DOHH2 (cell line): Measurements from ENCODE around the gene SP7.

Source experiments
- H3F3A ChIP-seq: fragments of 200-600 bp; sonication (generic), shearing (Covaris generic); 2 replicates; pipeline ENCODE4 v1.6.0; 2016; ENCODE audit warnings: antibody characterized with exemption, mild to moderate bottlenecking; ENCODE audit not compliant: control insufficient read depth, insufficient read depth
- H3K27ac ChIP-seq: fragments of 200-600 bp; sonication (generic); 2 replicates; pipeline ENCODE4 v1.5.1; 2014; ENCODE audit warnings: low read depth, mild to moderate bottlenecking, low read length, moderate library complexity
- H3K27me3 ChIP-seq: fragments of 200-600 bp; sonication (generic); 2 replicates; pipeline ENCODE4 v1.6.1; 2014; ENCODE audit warnings: mild to moderate bottlenecking, low read length, mixed read lengths; ENCODE audit not compliant: control insufficient read depth
- H3K36me3 ChIP-seq: fragments of 200-600 bp; sonication (generic); 2 replicates; pipeline ENCODE4 v1.6.1; 2014; ENCODE audit warnings: mild to moderate bottlenecking, low read length, moderate library complexity, mixed read lengths; ENCODE audit not compliant: control insufficient read depth
- H3K4me1 ChIP-seq: fragments of 200-600 bp; sonication (generic); 2 replicates; pipeline ENCODE4 v1.6.1; 2014; ENCODE audit warnings: mild to moderate bottlenecking, low read length, mixed read lengths; ENCODE audit not compliant: control insufficient read depth
- H3K4me2 ChIP-seq: fragments of 200-600 bp; sonication (generic); 2 replicates; pipeline ENCODE4 v1.6.0; 2014; ENCODE audit warnings: mild to moderate bottlenecking, low read length, moderate library complexity
- H3K4me3 ChIP-seq: fragments of 200-600 bp; sonication (generic); 2 replicates; pipeline ENCODE4 v1.5.1; 2014; ENCODE audit warnings: mild to moderate bottlenecking, low read length, mixed read lengths
- H3K79me2 ChIP-seq: fragments of 200-600 bp; sonication (generic); 2 replicates; pipeline ENCODE4 v1.6.1; 2014; ENCODE audit warnings: mild to moderate bottlenecking, low read length, mixed read lengths; ENCODE audit not compliant: control insufficient read depth
- H3K9me2 ChIP-seq: fragments of 200-600 bp; sonication (generic); replicated peaks from 2 replicates; pipeline ENCODE4 v1.6.1; 2014; ENCODE audit warnings: mild to moderate bottlenecking, low read length, mixed read lengths; ENCODE audit not compliant: control insufficient read depth
- H3K9me3 ChIP-seq: fragments of 200-600 bp; sonication (generic); 2 replicates; pipeline ENCODE4 v1.6.1; 2014; ENCODE audit warnings: antibody characterized with exemption, low read length, mixed read lengths; ENCODE audit not compliant: control insufficient read depth, insufficient read depth
- H4K20me1 ChIP-seq: fragments of 200-600 bp; sonication (generic); 2 replicates; pipeline ENCODE4 v1.6.0; 2014; ENCODE audit warnings: low read depth, mild to moderate bottlenecking, antibody characterized with exemption, low read length, moderate library complexity; ENCODE audit not compliant: control insufficient read depth, insufficient read depth
- CTCF ChIP-seq: fragments of 200-600 bp; sonication (generic); IDR thresholded peaks from one replicate; pipeline ENCODE4 v1.5.1; 2014; ENCODE audit warnings: antibody characterized with exemption, mild to moderate bottlenecking, low read depth, low read length; ENCODE audit not compliant: poor library complexity, severe bottlenecking
- EZH2phosphoT487 ChIP-seq: fragments of 200-600 bp; sonication (generic); IDR thresholded peaks from 2 replicates; pipeline ENCODE4 v1.6.1; 2017; ENCODE audit warnings: borderline replicate concordance, mild to moderate bottlenecking, antibody characterized with exemption, low read length, moderate library complexity, mixed read lengths

The SP7 gene

GRCh38 chr12:53292426-53292825 is 43.7 kb downstream of the SP7 start:
- Histone ChIP-seq H3K36me3 (peaks cover 86% of the 10 kb centered on the region), H3K9me2 (no peaks in the 10 kb centered on the region), H3K27me3 (no peaks in the 10 kb centered on the region), H3K27ac (no peak overlapping the region), H3K4me2 (no peak overlapping the region), H3K79me2 (peaks cover 21% of the 10 kb centered on the region), H3F3A (peaks cover 14% of the 10 kb centered on the region), H3K9me3 (no peaks in the 10 kb centered on the region), H3K4me3 (no peak overlapping the region), H4K20me1 (no peaks in the 10 kb centered on the region), H3K4me1 (peaks cover 18% of the 10 kb centered on the region)
- TF ChIP-seq CTCF: no peak
- TF ChIP-seq EZH2phosphoT487: no peak

- peaks cover 7% of the 10 kb centered on the region for H3K4me1 ChIP-seq
- no peak overlapping the region for H3K27ac ChIP-seq
- peaks cover 79% of the 10 kb centered on the region for H3K36me3 ChIP-seq
Observed at GRCh38 chr12:53290661-53291060, 45.5 kb downstream of the SP7 start.

GRCh38 chr12:53289891-53290290 is 46.3 kb downstream of the SP7 start:
- H3K4me3 ChIP-seq: no peak overlapping the region
- TF ChIP-seq CTCF (no peak), EZH2phosphoT487 (no peak)
- H3K9me2 ChIP-seq: no peaks in the 10 kb centered on the region
- H3K79me2 ChIP-seq: no peaks in the 10 kb centered on the region; the same call in 1 of the 2 replicates
- no peaks in the 10 kb centered on the region for H3K9me3 ChIP-seq
- no peak overlapping the region for H3K4me2 ChIP-seq
- no peaks in the 10 kb centered on the region for H4K20me1 ChIP-seq
- H3K36me3 ChIP-seq: peaks cover 79% of the 10 kb centered on the region
- H3K27me3 ChIP-seq: no peaks in the 10 kb centered on the region
- peaks cover 13% of the 10 kb centered on the region for H3F3A ChIP-seq
- H3K4me1 ChIP-seq: peaks cover 4% of the 10 kb centered on the region
- H3K27ac ChIP-seq: no peak overlapping the region

More at GRCh38 chr12:53290661-53291060, 45.5 kb downstream of the SP7 start:
- Histone ChIP-seq H3K4me3 (no peak overlapping the region), H4K20me1 (no peaks in the 10 kb centered on the region), H3K4me2 (no peak overlapping the region), H3K9me2 (no peaks in the 10 kb centered on the region), H3F3A (peaks cover 14% of the 10 kb centered on the region), H3K27me3 (no peaks in the 10 kb centered on the region), H3K79me2 (peaks cover 4% of the 10 kb centered on the region), H3K9me3 (no peaks in the 10 kb centered on the region)
- TF ChIP-seq EZH2phosphoT487 (no peak), CTCF (no peak)
